GM23338 (cell line): ENCODE results near the gene PTGDR2. TPM values are rescaled to one million over a fixed set of nuclear protein-coding genes. Genes with fewer than 3 reads are reported as not detected.

Source experiments
- ATAC-seq: fragments of 200-7000 bp; cut with Tn5 transposase; 3 replicates; pipeline ENCODE4 v1.9.1; 2020
- DNase-seq: peaks from one replicate; pipeline ENCODE4 v3.0.0-alpha.2; 2015; ENCODE audit warnings: low spot score
- H2AFZ ChIP-seq: fragments of 200-600 bp; sonication (generic); 2 replicates; pipeline ENCODE4 v1.8.0; 2016; ENCODE audit warnings: antibody characterized with exemption, mild to moderate bottlenecking, moderate library complexity
- H3F3A ChIP-seq: fragments of 200-600 bp; sonication (generic); replicated peaks from 2 replicates; pipeline ENCODE4 v1.8.0; 2017; ENCODE audit warnings: antibody characterized with exemption, mixed run types, low read depth
- H3K27ac ChIP-seq: fragments of 200-600 bp; sonication (generic); 2 replicates; pipeline ENCODE4 v1.6.1; 2016; ENCODE audit warnings: low read depth
- H3K27me3 ChIP-seq: fragments of 200-600 bp; sonication (generic); 2 replicates; pipeline ENCODE4 v1.8.0; 2016; ENCODE audit warnings: mild to moderate bottlenecking, mixed run types, moderate library complexity; ENCODE audit not compliant: insufficient read depth
- H3K36me3 ChIP-seq: fragments of 200-600 bp; sonication (generic); 2 replicates; pipeline ENCODE4 v1.8.0; 2016; ENCODE audit warnings: mild to moderate bottlenecking; ENCODE audit not compliant: insufficient read depth
- H3K4me1 ChIP-seq: fragments of 200-600 bp; sonication (generic); 2 replicates; pipeline ENCODE4 v1.8.0; 2016; ENCODE audit warnings: mild to moderate bottlenecking, moderate library complexity; ENCODE audit not compliant: insufficient read depth
- H3K4me2 ChIP-seq: fragments of 200-600 bp; sonication (generic); 2 replicates; pipeline ENCODE4 v1.7.1; 2017; ENCODE audit warnings: mixed run types
- H3K4me3 ChIP-seq: fragments of 200-600 bp; sonication (generic); 2 replicates; pipeline ENCODE4 v1.6.1; 2016; ENCODE audit warnings: mixed run types
- H3K79me2 ChIP-seq: fragments of 200-600 bp; sonication (generic); replicated peaks from 2 replicates; pipeline ENCODE4 v1.8.0; 2017; ENCODE audit warnings: mild to moderate bottlenecking; ENCODE audit not compliant: insufficient read depth
- H3K9me2 ChIP-seq: fragments of 200-600 bp; sonication (generic); 2 replicates; pipeline ENCODE4 v1.8.0; 2017; ENCODE audit not compliant: insufficient read depth
- H4K20me1 ChIP-seq: fragments of 200-600 bp; sonication (generic); replicated peaks from 2 replicates; pipeline ENCODE4 v1.8.0; 2017; ENCODE audit warnings: mild to moderate bottlenecking; ENCODE audit not compliant: insufficient read depth
- H3K27ac Mint-ChIP-seq: 2 replicates; pipeline ENCODE4 v1.8.0; 2020; ENCODE audit warnings: inconsistent platforms, mild to moderate bottlenecking, moderate library complexity, mixed read lengths
- H3K27me3 Mint-ChIP-seq: 3 replicates; pipeline ENCODE4 v1.8.0; 2022; ENCODE audit warnings: low read depth, mild to moderate bottlenecking, moderate library complexity, mixed read lengths, inconsistent platforms; ENCODE audit not compliant: insufficient read depth, poor library complexity
- H3K36me3 Mint-ChIP-seq: 3 replicates; pipeline ENCODE4 v1.8.0; 2021; ENCODE audit warnings: low read depth, mild to moderate bottlenecking, inconsistent platforms, moderate library complexity, mixed read lengths
- H3K4me1 Mint-ChIP-seq: 3 replicates; pipeline ENCODE4 v1.8.0; 2020; ENCODE audit warnings: mild to moderate bottlenecking, inconsistent platforms, mixed read lengths
- H3K4me3 Mint-ChIP-seq: 3 replicates; pipeline ENCODE4 v1.8.0; 2021; ENCODE audit warnings: moderate library complexity, mild to moderate bottlenecking, inconsistent platforms, mixed read lengths
- H3K9me3 Mint-ChIP-seq: 3 replicates; pipeline ENCODE4 v1.8.0; 2020; ENCODE audit warnings: moderate library complexity, mild to moderate bottlenecking, inconsistent platforms, mixed read lengths
- CREB1 ChIP-seq: fragments of 250-450 bp; sonication (Bioruptor Pico); IDR thresholded peaks from 2 replicates; pipeline ENCODE4 v1.5.0; 2020; ENCODE audit warnings: low read depth, mild to moderate bottlenecking, moderate library complexity
- EZH2phosphoT487 ChIP-seq: fragments of 200-600 bp; sonication (generic); IDR thresholded peaks from one replicate; pipeline ENCODE4 v1.8.1; 2018; ENCODE audit warnings: antibody characterized with exemption; ENCODE audit not compliant: unreplicated experiment
- NANOG ChIP-seq: IDR thresholded peaks from 2 replicates; pipeline ENCODE4 v1.6.1; 2016; ENCODE audit warnings: antibody characterized with exemption, borderline replicate concordance
- POLR2AphosphoS5 ChIP-seq: IDR thresholded peaks from 2 replicates; pipeline ENCODE4 v1.6.1; 2016; ENCODE audit warnings: antibody characterized with exemption, low read depth
- STAT1 ChIP-seq: IDR thresholded peaks from one replicate; pipeline ENCODE4 v1.6.1; 2016; ENCODE audit warnings: antibody characterized with exemption; ENCODE audit not compliant: unreplicated experiment
- ZNF114 ChIP-seq: fragments of 250-450 bp; sonication (Bioruptor Pico); IDR thresholded peaks from 2 replicates; pipeline ENCODE4 v1.5.0; 2020; ENCODE audit warnings: mild to moderate bottlenecking, moderate library complexity
- ZNF331 ChIP-seq: fragments of 250-450 bp; sonication (Bioruptor Pico); IDR thresholded peaks from 2 replicates; pipeline ENCODE4 v1.5.0; 2020; ENCODE audit warnings: low read depth, mild to moderate bottlenecking, moderate library complexity
- polyA plus RNA-seq: library from polyadenylated mRNA; unstranded; fragments of >200 nt; fragmentation: Nextera tagmentation; extraction: Ambion mirVana; gene quantifications from 2 replicates; pipeline ENCODE4 v1.2.1, GENCODE V29; 2016
- total RNA-seq: library from RNA; depleted of rRNA; stranded (reverse); fragments of >200 nt; shearing (Covaris generic); gene quantifications from 2 replicates; pipeline ENCODE4 v1.2.3, GENCODE V29; 2014
- TF ChIP-seq, protein P1 (sequence below): IDR thresholded peaks from one replicate; pipeline ENCODE4 v1.6.1; 2018; ENCODE audit warnings: antibody characterized with exemption; ENCODE audit not compliant: unreplicated experiment
- TF ChIP-seq, protein P2 (sequence below), 2 experiments: fragments of 200-600 bp in 1 of 2; sonication (generic) in 1 of 2; conservative IDR thresholded peaks; 2 replicates each; pipeline versions ENCODE4 v1.5.1 to v1.6.1; 2016 to 2017; ENCODE audit warnings: antibody characterized with exemption in 2 of 2, low read depth in 2 of 2, mild to moderate bottlenecking in 2 of 2, moderate library complexity in 1 of 2

Gene PTGDR2
- total and polyA plus RNA-seq, 2 experiments from 2014 or later, result 0.24 to 0.73 TPM

DNA sequence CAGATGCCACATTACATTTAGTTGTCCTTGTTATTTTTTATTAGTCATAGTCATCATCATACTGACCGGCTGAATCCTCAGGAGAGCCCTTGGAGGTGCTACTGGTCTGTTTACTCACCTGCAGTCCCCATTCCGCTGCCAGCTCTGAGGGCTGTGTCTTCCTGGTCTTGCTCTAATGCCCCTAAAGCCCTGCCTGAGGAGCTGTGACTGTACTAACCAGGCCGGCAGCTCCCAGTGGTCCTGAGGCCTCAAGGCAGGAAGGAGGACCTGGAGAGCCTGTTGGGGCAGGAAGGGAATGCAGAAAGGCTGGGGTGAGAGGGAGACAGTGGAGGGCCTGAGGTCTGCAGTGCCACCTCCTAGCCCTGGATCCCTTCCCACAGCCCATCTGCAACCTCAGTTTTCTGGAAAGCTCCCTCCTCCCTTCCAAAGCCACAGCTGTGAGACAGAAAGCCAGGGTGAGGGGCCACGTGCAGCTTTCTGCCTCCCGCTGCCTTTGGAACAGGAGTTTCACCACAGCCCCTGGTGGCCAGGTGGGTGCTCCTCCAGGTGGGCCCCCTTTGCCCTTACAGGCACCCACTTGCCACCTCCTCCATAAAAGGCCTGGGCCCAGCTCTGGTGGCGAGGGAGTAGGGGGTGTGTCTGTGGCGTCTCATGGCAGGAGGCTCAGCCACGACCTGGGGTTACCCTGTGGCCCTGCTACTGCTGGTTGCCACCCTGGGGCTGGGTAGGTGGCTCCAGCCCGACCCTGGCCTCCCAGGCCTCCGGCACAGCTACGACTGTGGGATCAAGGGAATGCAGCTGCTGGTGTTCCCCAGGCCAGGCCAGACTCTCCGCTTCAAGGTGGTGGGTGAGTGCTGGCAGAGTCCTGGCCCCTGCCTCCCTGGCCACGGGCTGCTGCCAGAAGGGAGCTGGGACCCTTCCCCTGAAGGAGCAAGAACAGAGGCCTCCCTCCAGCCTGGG, 11.4 kb upstream of the PTGDR2 start, which contains the start of gene ZP1:
TSS of gene ZP1 (plus strand) at position 632 of the 960 bp plus-strand sequence. CDS start at position 652, 20 bp downstream.
- no peak for TF ChIP-seq CREB1 (CRISPR knock-in tag)
- no peak for TF ChIP-seq POLR2AphosphoS5
- no peak for TF ChIP-seq EZH2phosphoT487
- TF ChIP-seq, protein P1, sequence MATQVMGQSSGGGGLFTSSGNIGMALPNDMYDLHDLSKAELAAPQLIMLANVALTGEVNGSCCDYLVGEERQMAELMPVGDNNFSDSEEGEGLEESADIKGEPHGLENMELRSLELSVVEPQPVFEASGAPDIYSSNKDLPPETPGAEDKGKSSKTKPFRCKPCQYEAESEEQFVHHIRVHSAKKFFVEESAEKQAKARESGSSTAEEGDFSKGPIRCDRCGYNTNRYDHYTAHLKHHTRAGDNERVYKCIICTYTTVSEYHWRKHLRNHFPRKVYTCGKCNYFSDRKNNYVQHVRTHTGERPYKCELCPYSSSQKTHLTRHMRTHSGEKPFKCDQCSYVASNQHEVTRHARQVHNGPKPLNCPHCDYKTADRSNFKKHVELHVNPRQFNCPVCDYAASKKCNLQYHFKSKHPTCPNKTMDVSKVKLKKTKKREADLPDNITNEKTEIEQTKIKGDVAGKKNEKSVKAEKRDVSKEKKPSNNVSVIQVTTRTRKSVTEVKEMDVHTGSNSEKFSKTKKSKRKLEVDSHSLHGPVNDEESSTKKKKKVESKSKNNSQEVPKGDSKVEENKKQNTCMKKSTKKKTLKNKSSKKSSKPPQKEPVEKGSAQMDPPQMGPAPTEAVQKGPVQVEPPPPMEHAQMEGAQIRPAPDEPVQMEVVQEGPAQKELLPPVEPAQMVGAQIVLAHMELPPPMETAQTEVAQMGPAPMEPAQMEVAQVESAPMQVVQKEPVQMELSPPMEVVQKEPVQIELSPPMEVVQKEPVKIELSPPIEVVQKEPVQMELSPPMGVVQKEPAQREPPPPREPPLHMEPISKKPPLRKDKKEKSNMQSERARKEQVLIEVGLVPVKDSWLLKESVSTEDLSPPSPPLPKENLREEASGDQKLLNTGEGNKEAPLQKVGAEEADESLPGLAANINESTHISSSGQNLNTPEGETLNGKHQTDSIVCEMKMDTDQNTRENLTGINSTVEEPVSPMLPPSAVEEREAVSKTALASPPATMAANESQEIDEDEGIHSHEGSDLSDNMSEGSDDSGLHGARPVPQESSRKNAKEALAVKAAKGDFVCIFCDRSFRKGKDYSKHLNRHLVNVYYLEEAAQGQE, result no peak
- TF ChIP-seq STAT1, result no peak
- TF ChIP-seq, protein P2, sequence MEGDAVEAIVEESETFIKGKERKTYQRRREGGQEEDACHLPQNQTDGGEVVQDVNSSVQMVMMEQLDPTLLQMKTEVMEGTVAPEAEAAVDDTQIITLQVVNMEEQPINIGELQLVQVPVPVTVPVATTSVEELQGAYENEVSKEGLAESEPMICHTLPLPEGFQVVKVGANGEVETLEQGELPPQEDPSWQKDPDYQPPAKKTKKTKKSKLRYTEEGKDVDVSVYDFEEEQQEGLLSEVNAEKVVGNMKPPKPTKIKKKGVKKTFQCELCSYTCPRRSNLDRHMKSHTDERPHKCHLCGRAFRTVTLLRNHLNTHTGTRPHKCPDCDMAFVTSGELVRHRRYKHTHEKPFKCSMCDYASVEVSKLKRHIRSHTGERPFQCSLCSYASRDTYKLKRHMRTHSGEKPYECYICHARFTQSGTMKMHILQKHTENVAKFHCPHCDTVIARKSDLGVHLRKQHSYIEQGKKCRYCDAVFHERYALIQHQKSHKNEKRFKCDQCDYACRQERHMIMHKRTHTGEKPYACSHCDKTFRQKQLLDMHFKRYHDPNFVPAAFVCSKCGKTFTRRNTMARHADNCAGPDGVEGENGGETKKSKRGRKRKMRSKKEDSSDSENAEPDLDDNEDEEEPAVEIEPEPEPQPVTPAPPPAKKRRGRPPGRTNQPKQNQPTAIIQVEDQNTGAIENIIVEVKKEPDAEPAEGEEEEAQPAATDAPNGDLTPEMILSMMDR (conservative IDR thresholded peaks at IDR 0.05; ENCODE audit: low read depth in 2 of 2), result no peak
- TF ChIP-seq NANOG, result no peak
- no peak for TF ChIP-seq ZNF331 (CRISPR knock-in tag)
- TF ChIP-seq ZNF114 (CRISPR knock-in tag), result no peak
- Histone ChIP-seq H3F3A (no peaks in the 10 kb centered on the region), H2AFZ (no peak within 1 kb of the TSS), H3K79me2 (no peaks in the 10 kb centered on the region), H3K4me2 (no peak within 1 kb of the TSS), H3K4me3 (no peak within 1 kb of the TSS), H3K9me2 (no peaks in the 10 kb centered on the region), H3K27ac (no peak within 1 kb of the TSS), H3K4me1 (no peaks in the 10 kb centered on the region), H3K27me3 (no peaks in the 10 kb centered on the region), H4K20me1 (no peaks in the 10 kb centered on the region), H3K36me3 (no peaks in the 10 kb centered on the region)
- H3K9me3 Mint-ChIP-seq, result no peaks in the 10 kb centered on the region; the same call in 2 of the 3 replicates
- no peak within 1 kb of the TSS for H3K27ac Mint-ChIP-seq
- H3K27me3 Mint-ChIP-seq, result peaks cover 4% of the 10 kb centered on the region
- no peaks in the 10 kb centered on the region for H3K36me3 Mint-ChIP-seq
- no peaks in the 10 kb centered on the region for H3K4me1 Mint-ChIP-seq
- DNase-seq, result no peak
- peak; percentile 40; the same call in 2 of the 3 replicates for ATAC-seq
- no peak within 1 kb of the TSS for H3K4me3 Mint-ChIP-seq
